A673 (cell line): ENCODE data around the gene SOX5. TPM values are rescaled to one million over a fixed set of nuclear protein-coding genes. Genes with fewer than 3 reads are reported as not detected.

Source experiments
- BruUV-seq: library from RNA; stranded (reverse); fragments of 400-500 nt; replicated peaks from 2 replicates; lab custom pipeline; 2021; lab: Mats Ljungman, UMichigan
- CTCF ChIA-PET: fragments of 300-600 bp; sonication (Branson Sonifier 250); formaldehyde crosslinking; loops from one replicate; lab custom pipeline; 2022; ENCODE audit warnings: antibody characterized with exemption; lab: Charles Lee
- POLR2A ChIA-PET: fragments of 300-600 bp; sonication (Branson Sonifier 250); formaldehyde crosslinking; loops from one replicate; lab custom pipeline; 2022; ENCODE audit warnings: antibody characterized with exemption; ENCODE audit not compliant: low non-redundant PET; lab: Charles Lee
- DNase-seq: peaks from one replicate; pipeline ENCODE4 v3.0.0-alpha.2; 2015; ENCODE audit warnings: low spot score
- H3K27ac ChIP-seq: fragments of 200-600 bp; sonication (generic); 2 replicates; pipeline ENCODE4 v1.5.1; 2016; ENCODE audit warnings: mixed run types, low read depth, mild to moderate bottlenecking, mixed read lengths, antibody characterized with exemption, low read length; ENCODE audit not compliant: poor library complexity, severe bottlenecking
- H3K27me3 ChIP-seq: fragments of 200-600 bp; sonication (generic); replicated peaks from 2 replicates; pipeline ENCODE4 v1.6.1; 2017; ENCODE audit warnings: mixed run types, low read depth, mild to moderate bottlenecking, mixed read lengths, antibody characterized with exemption, low read length; ENCODE audit not compliant: insufficient read depth, poor library complexity
- H3K36me3 ChIP-seq: fragments of 200-600 bp; sonication (generic); 2 replicates; pipeline ENCODE4 v1.6.1; 2016; ENCODE audit warnings: mixed run types, mild to moderate bottlenecking, mixed read lengths, antibody characterized with exemption, low read length; ENCODE audit not compliant: insufficient read depth, poor library complexity, severe bottlenecking
- H3K4me1 ChIP-seq: fragments of 200-600 bp; sonication (generic); 2 replicates; pipeline ENCODE4 v1.6.1; 2017; ENCODE audit warnings: mixed run types, mild to moderate bottlenecking, mixed read lengths, antibody characterized with exemption, low read length; ENCODE audit not compliant: insufficient read depth, poor library complexity, severe bottlenecking
- H3K4me3 ChIP-seq: fragments of 200-600 bp; sonication (generic); 2 replicates; pipeline ENCODE4 v1.5.1; 2016; ENCODE audit warnings: low read depth, mixed run types, mild to moderate bottlenecking, mixed read lengths, low read length; ENCODE audit not compliant: poor library complexity, severe bottlenecking
- H3K9me3 ChIP-seq: fragments of 200-600 bp; sonication (generic); 2 replicates; pipeline ENCODE4 v1.6.1; 2016; ENCODE audit warnings: mixed run types, low read depth, mild to moderate bottlenecking, mixed read lengths, antibody characterized with exemption, low read length; ENCODE audit not compliant: poor library complexity, severe bottlenecking
- CTCF ChIP-seq: fragments of 300-800, 200-600 bp; sonication (generic); conservative IDR thresholded peaks from 2 replicates; pipeline ENCODE4 v1.5.1; 2017; ENCODE audit warnings: low read depth, mild to moderate bottlenecking, antibody characterized with exemption, low read length, moderate library complexity, mixed read lengths
- EZH2 ChIP-seq: fragments of 200-600 bp; sonication (generic); IDR thresholded peaks from 2 replicates; pipeline ENCODE4 v1.6.1; 2017; ENCODE audit warnings: borderline replicate concordance, low read depth, mild to moderate bottlenecking, mixed read lengths, antibody characterized with exemption, low read length; ENCODE audit not compliant: poor library complexity, severe bottlenecking
- intact Hi-C: fragments of 100-400 bp; cut with micrococcal nuclease; formaldehyde crosslinking; loops from one replicate; pipeline ENCODE4 v1.10.0; 2022; ENCODE audit not compliant: unreplicated experiment
- total RNA-seq: library from RNA; stranded (reverse); gene quantifications from 2 replicates; pipeline ENCODE4 v1.2.3, GENCODE V29; 2021

The SOX5 gene
- total RNA-seq, 1 experiment from 2014 or later: 11.9 TPM

GRCh38 chr12:23699031-23699430 lies 250.4 kb downstream of the SOX5 start:
- H3K36me3 ChIP-seq: no peaks in the 10 kb centered on the region
- intact Hi-C loops: no loop called here
- H3K27me3 ChIP-seq: no peaks in the 10 kb centered on the region
- H3K9me3 ChIP-seq: peaks cover 5% of the 10 kb centered on the region
- DNase-seq: no peak
- H3K4me1 ChIP-seq: no peaks in the 10 kb centered on the region
- no TSS peak for BruUV-seq
- TF ChIP-seq EZH2 (no peak), CTCF (no peak)
- no peak overlapping the region for H3K4me3 ChIP-seq
- ChIA-PET POLR2A (no interaction called here), CTCF (no interaction called here)
- H3K27ac ChIP-seq: no peak overlapping the region

GRCh38 chr12:23694920-23695319 lies 254.6 kb downstream of the SOX5 start:
- H3K27ac ChIP-seq: no peak overlapping the region
- no peaks in the 10 kb centered on the region for H3K4me1 ChIP-seq
- no peak overlapping the region for H3K4me3 ChIP-seq
- no peak for DNase-seq
- peaks cover 7% of the 10 kb centered on the region for H3K9me3 ChIP-seq
- H3K27me3 ChIP-seq: no peaks in the 10 kb centered on the region
- no TSS peak for BruUV-seq
- intact Hi-C loops: no loop called here
- no peaks in the 10 kb centered on the region for H3K36me3 ChIP-seq
- POLR2A ChIA-PET: no interaction called here
- TF ChIP-seq CTCF (no peak), EZH2 (no peak)
- CTCF ChIA-PET: no interaction called here

DNA sequence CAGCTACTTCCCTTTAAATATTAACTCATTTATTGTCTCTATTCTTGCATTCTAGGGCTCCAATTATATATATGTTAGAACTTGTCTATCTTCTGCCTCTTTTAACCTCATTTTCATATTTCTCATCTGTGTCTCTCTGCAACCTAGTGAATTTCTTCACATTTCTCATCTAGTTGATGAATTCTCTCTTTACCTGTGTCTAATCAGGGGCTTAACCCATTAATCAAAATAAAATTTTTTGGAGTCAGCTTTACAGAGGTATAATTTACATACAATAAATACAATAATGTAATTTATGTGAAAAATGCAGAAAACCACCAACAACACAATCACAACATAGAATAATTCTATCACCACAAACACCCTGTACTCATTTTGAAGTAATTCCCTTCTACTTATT lies 255.2 kb downstream of the SOX5 start:
- DNase-seq: no peak
- H3K9me3 ChIP-seq: peaks cover 7% of the 10 kb centered on the region
- ChIA-PET POLR2A (no interaction called here), CTCF (no interaction called here)
- no TSS peak for BruUV-seq
- H3K4me1 ChIP-seq: no peaks in the 10 kb centered on the region
- H3K36me3 ChIP-seq: no peaks in the 10 kb centered on the region
- H3K4me3 ChIP-seq: no peak overlapping the region
- TF ChIP-seq CTCF (no peak), EZH2 (no peak)
- no peaks in the 10 kb centered on the region for H3K27me3 ChIP-seq
- intact Hi-C loops: no loop called here
- no peak overlapping the region for H3K27ac ChIP-seq
